ENCODE data around the gene DMWD. TPM values are rescaled to one million over a fixed set of nuclear protein-coding genes. Genes with fewer than 3 reads are reported as not detected.

Gene DMWD
- total and polyA plus RNA-seq, 2 donors (not counting 1 experiment from before 2014, with no cell fraction given) = 25.1 to 86.4 TPM

- 92% methylated on average over 23 of the region's 23 CpGs for WGBS (ENCODE audit: insufficient coverage)
- Mint-ChIP-seq H3K4me1 (peaks cover 14% of the 10 kb centered on the region), H3K27me3 (peaks cover 10% of the 10 kb centered on the region), H3K27ac (no peak overlapping the region), H3K9me3 (ENCODE audit: insufficient read depth) (no peaks in the 10 kb centered on the region), H3K4me3 (no peak overlapping the region)
- ChIA-PET POLR2A (no interaction called here), CTCF (no interaction called here)
- no peaks in the 10 kb centered on the region for H3K79me2 ChIP-seq (ENCODE audit: control insufficient read depth, insufficient read depth, low read length)
- ATAC-seq (ENCODE audit: low read depth) = no peak
- no peaks in the 10 kb centered on the region for H4K20me1 ChIP-seq (ENCODE audit: control insufficient read depth, insufficient read depth, low read length, poor library complexity, severe bottlenecking)
- no peak overlapping the region for H3K4me2 ChIP-seq (replicated peaks; ENCODE audit: low read depth, low read length, poor library complexity, severe bottlenecking)
- no peak overlapping the region for H3K9ac ChIP-seq (ENCODE audit: low read length)
- no peaks in the 10 kb centered on the region for H3K36me3 ChIP-seq (replicated peaks in 1 of 2; ENCODE audit: control extremely low read depth in 1 of 2, control insufficient read depth in 1 of 2, extremely low read depth in 1 of 2, insufficient read depth in 2 of 2, low read length in 1 of 2)
- peaks cover 10 to 24% of the 10 kb centered on the region in 2 donors for H3K4me1 ChIP-seq (ENCODE audit: control insufficient read depth in 2 of 2, insufficient read depth in 2 of 2, low read length in 2 of 2)
- H3K4me3 ChIP-seq (ENCODE audit: control extremely low read depth in 1 of 5, extremely low read depth in 1 of 5, insufficient read depth in 1 of 5, low read depth in 2 of 5, low read length in 4 of 5) = no peak overlapping the region
- DNase-seq = no peak
- peaks cover 0 to 44% (median 8%) of the 10 kb centered on the region in 4 experiments for H3K27me3 ChIP-seq (replicated peaks in 1 of 4; ENCODE audit: control extremely low read depth in 1 of 4, control insufficient read depth in 3 of 4, insufficient read depth in 4 of 4, low read length in 3 of 4)
- H2AFZ ChIP-seq (ENCODE audit: insufficient read depth, low read depth, low read length, poor library complexity, severe bottlenecking) = no peak overlapping the region
- peaks cover 0 to 3% (median 0%) of the 10 kb centered on the region in 3 donors for H3K9me3 ChIP-seq (ENCODE audit: control extremely low read depth in 1 of 3, control insufficient read depth in 2 of 3, insufficient read depth in 1 of 3, low read length in 2 of 3)
- intact Hi-C loops (cut with micrococcal nuclease) = no loop called here
- no peak for TF ChIP-seq CTCF (IDR thresholded peaks at IDR 0.05)
- TF ChIP-seq EZH2 (IDR thresholded peaks at IDR 0.05; ENCODE audit: borderline replicate concordance, insufficient read depth, low read depth, low read length, poor library complexity, severe bottlenecking) = no peak
- H3K27ac ChIP-seq (ENCODE audit: low read length in 2 of 2) = no peak overlapping the region
Measured at GRCh38 chr19:45765702-45766295, 26.8 kb downstream of the DMWD start.

- Histone ChIP-seq H3K79me2 (ENCODE audit: control insufficient read depth, insufficient read depth, low read length) (no peaks in the 10 kb centered on the region), H3K4me3 (ENCODE audit: control extremely low read depth in 1 of 5, extremely low read depth in 1 of 5, insufficient read depth in 1 of 5, low read depth in 2 of 5, low read length in 4 of 5) (no peak overlapping the region), H2AFZ (ENCODE audit: insufficient read depth, low read depth, low read length, poor library complexity, severe bottlenecking) (no peak overlapping the region), H3K27ac (ENCODE audit: low read length in 2 of 2) (no peak overlapping the region), H4K20me1 (ENCODE audit: control insufficient read depth, insufficient read depth, low read length, poor library complexity, severe bottlenecking) (no peaks in the 10 kb centered on the region), H3K9me3 (ENCODE audit: control extremely low read depth in 1 of 3, control insufficient read depth in 2 of 3, insufficient read depth in 1 of 3, low read length in 2 of 3) (peaks cover 0 to 3% (median 0%) of the 10 kb centered on the region in 3 donors), H3K4me1 (ENCODE audit: control insufficient read depth in 2 of 2, insufficient read depth in 2 of 2, low read length in 2 of 2) (peaks cover 8 to 19% of the 10 kb centered on the region in 2 donors), H3K36me3 (replicated peaks in 1 of 2; ENCODE audit: control extremely low read depth in 1 of 2, control insufficient read depth in 1 of 2, extremely low read depth in 1 of 2, insufficient read depth in 2 of 2, low read length in 1 of 2) (no peaks in the 10 kb centered on the region), H3K9ac (ENCODE audit: low read length) (no peak overlapping the region), H3K4me2 (replicated peaks; ENCODE audit: low read depth, low read length, poor library complexity, severe bottlenecking) (no peak overlapping the region), H3K27me3 (replicated peaks in 1 of 4; ENCODE audit: control extremely low read depth in 1 of 4, control insufficient read depth in 3 of 4, insufficient read depth in 4 of 4, low read length in 3 of 4) (peaks cover 0 to 44% (median 8%) of the 10 kb centered on the region in 4 experiments)
- WGBS (ENCODE audit: insufficient coverage) = 83% methylated on average over 15 of the region's 21 CpGs
- ChIA-PET CTCF (no interaction called here), POLR2A (interaction anchor here (0.6 kb wide), 1 partner anchor 16 kb away, joined by 8 read pairs; no protein-coding TSS in a partner anchor)
- DNase-seq = no peak
- no peak for TF ChIP-seq EZH2 (IDR thresholded peaks at IDR 0.05; ENCODE audit: borderline replicate concordance, insufficient read depth, low read depth, low read length, poor library complexity, severe bottlenecking)
- TF ChIP-seq CTCF (IDR thresholded peaks at IDR 0.05) = no peak
- no peak overlapping the region for H3K27ac Mint-ChIP-seq
- no peak overlapping the region for H3K4me3 Mint-ChIP-seq
- H3K4me1 Mint-ChIP-seq = peaks cover 9% of the 10 kb centered on the region
- intact Hi-C loops (cut with micrococcal nuclease) = no loop called here
- no peak for ATAC-seq (ENCODE audit: low read depth)
- no peaks in the 10 kb centered on the region for H3K9me3 Mint-ChIP-seq (ENCODE audit: insufficient read depth)
- peaks cover 13% of the 10 kb centered on the region for H3K27me3 Mint-ChIP-seq
Measured at GRCh38 chr19:45764945-45765701, 27.5 kb downstream of the DMWD start.
